Erythroblast (primary cell): ENCODE measurements around the gene ROM1.
A peak's percentile ranks its signal among the peaks of the same experiment; 100 is the strongest.

Experiments used
- DNase-seq, 2 experiments: peaks; one replicate each; lab custom pipeline; 2025; lab: John Stamatoyannopoulos, UW
- GATA1 ChIP-seq: IDR thresholded peaks from 2 replicates; pipeline ENCODE4 v1.6.1; 2011; ENCODE audit warnings: low read depth, mild to moderate bottlenecking, control low read depth, low read length, moderate library complexity
- POLR2A ChIP-seq: IDR thresholded peaks from 2 replicates; pipeline ENCODE4 v1.6.1; 2011; ENCODE audit warnings: mild to moderate bottlenecking, low read length

ROM1 gene

GRCh38 chr11:62595124-62595523 is 17.9 kb upstream of the ROM1 start:
- TF ChIP-seq POLR2A (no peak), GATA1 (no peak)
- no peak for DNase-seq

- DNase-seq = peak; percentile 96 to 99
- TF ChIP-seq POLR2A (peak; percentile 22), GATA1 (no peak)
These were observed 13.9 kb upstream of the ROM1 start for GRCh38 chr11:62599069-62599696.

- DNase-seq = peak; percentile 46 to 58
- TF ChIP-seq GATA1 (no peak), POLR2A (no peak)
These were observed 13.2 kb upstream of the ROM1 start for GRCh38 chr11:62599901-62600300.

GRCh38 chr11:62600367-62601121 is 12.5 kb upstream of the ROM1 start:
- no peak for TF ChIP-seq GATA1
- TF ChIP-seq POLR2A = no peak
- DNase-seq = peak; percentile 67 to 78

GRCh38 chr11:62601122-62601371 is 12.0 kb upstream of the ROM1 start:
- DNase-seq = peak in 1 of 2 experiments; percentile 67
- no peak for TF ChIP-seq POLR2A
- TF ChIP-seq GATA1 = no peak

- TF ChIP-seq GATA1 = no peak
- TF ChIP-seq POLR2A = peak; percentile 82
- peak; percentile 99 for DNase-seq
These were observed 11.5 kb upstream of the ROM1 start, which contains the start of gene MTA2 for GRCh38 chr11:62601372-62602140. Gene MTA2 (minus strand): TSS chr11:62601865. CDS start chr11:62601450, 415 bp downstream.

- TF ChIP-seq GATA1 (no peak), POLR2A (no peak)
- DNase-seq = peak; percentile 72 to 75
These were observed 10.7 kb upstream of the ROM1 start for GRCh38 chr11:62602141-62603071.

- DNase-seq = no peak
- TF ChIP-seq GATA1 (no peak), POLR2A (no peak)
These were observed 10.0 kb upstream of the ROM1 start for GRCh38 chr11:62603072-62603408.

- no peak for TF ChIP-seq GATA1
- TF ChIP-seq POLR2A = no peak
- DNase-seq = peak in 1 of 2 experiments; percentile 48
These were observed 9.2 kb upstream of the ROM1 start for GRCh38 chr11:62603776-62604299.

GRCh38 chr11:62604460-62605120 is 8.5 kb upstream of the ROM1 start:
- TF ChIP-seq POLR2A (no peak), GATA1 (no peak)

GRCh38 chr11:62605467-62605866 is 7.6 kb upstream of the ROM1 start:
- TF ChIP-seq POLR2A = no peak
- TF ChIP-seq GATA1 = no peak
- no peak for DNase-seq

More at GRCh38 chr11:62604460-62605120, 8.5 kb upstream of the ROM1 start:
- DNase-seq = no peak

- no peak for TF ChIP-seq GATA1
- TF ChIP-seq POLR2A = no peak
- DNase-seq = no peak
These were observed 7.2 kb upstream of the ROM1 start for GRCh38 chr11:62605902-62606301.

- peak in 1 of 2 experiments; percentile 23 for DNase-seq
- TF ChIP-seq GATA1 = no peak
- TF ChIP-seq POLR2A = no peak
These were observed 5.3 kb upstream of the ROM1 start for GRCh38 chr11:62607714-62608113.
